ENCODE results near the gene GRIK4.

GRIK4 gene

DNA sequence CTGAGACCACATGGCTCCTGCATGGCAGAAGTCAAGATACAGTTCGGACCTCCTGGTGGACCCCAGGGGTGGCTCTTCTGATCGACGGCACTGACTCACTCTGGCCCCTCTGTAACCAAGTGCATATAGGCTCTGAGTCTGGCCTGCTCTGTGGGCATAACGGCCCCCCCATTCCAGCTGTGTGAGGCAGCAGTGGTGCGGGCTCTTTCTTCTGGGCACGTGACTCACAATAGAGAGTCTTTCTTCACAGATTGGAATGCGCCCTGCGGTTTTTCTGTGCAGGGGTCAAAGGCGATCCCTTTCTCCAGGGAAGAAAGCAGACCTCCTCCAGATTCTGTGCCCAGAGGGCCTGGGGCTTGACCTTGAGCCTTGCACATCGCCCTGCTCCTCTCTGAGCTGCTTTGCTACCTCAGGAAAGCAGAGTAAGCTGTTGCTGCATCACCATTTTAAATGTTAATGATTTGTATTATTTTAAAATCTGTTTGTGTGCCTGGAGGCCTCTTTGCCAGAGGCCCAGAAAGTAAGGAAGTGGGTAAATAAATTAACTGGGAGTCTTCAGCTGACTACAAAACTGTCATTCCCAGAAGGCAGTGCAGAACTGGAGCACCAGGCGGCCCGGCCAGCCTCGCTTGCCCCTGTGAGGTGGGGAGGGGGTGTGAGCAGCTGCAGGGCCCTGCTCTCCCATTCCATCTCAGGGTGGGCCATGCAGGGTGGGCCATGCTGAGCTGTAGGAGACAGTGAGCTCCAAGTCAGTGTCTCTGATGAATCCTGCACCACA, 199.0 kb downstream of the GRIK4 start:
- Histone ChIP-seq H3K4me1 (ENCODE audit: control insufficient read depth in 2 of 2, insufficient read depth in 2 of 2, low read length in 2 of 2) (peaks cover 0 to 2% of the 10 kb centered on the region in 2 donors), H3K27me3 (ENCODE audit: control insufficient read depth in 2 of 2, insufficient read depth in 2 of 2, low read length in 2 of 2) (no peaks in the 10 kb centered on the region), H3K9me3 (ENCODE audit: control insufficient read depth in 2 of 2, low read length in 2 of 2) (peaks cover 4 to 6% of the 10 kb centered on the region in 2 donors), H3K9ac (ENCODE audit: low read depth in 1 of 2, low read length in 2 of 2) (no peak overlapping the region), H3K27ac (ENCODE audit: low read depth in 2 of 2, low read length in 2 of 2) (no peak overlapping the region), H3K4me3 (ENCODE audit: low read length in 2 of 2) (no peak overlapping the region), H3K36me3 (ENCODE audit: control insufficient read depth in 2 of 2, insufficient read depth in 2 of 2, low read length in 2 of 2) (no peaks in the 10 kb centered on the region)

DNA sequence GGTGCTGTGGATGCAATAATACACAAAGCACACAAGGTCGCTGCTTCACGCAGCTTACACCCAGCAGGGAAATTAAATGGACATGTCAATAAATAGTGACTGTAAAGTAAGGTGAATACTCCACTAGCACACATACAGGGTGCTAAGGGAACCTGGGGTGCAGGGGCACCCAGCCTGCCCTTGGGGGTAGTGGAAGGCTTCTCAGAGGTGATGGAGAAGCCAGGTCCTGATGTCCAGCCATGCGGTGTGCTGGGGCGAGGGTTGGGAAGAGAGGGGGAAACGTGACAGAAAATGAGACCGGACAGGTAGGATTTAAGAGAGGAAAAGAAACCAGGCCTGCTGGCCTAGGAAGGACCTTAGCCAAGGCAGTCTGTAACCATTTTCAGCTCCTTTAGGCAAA, 200.5 kb downstream of the GRIK4 start:
- H3K9me3 ChIP-seq (ENCODE audit: control insufficient read depth in 2 of 2, low read length in 2 of 2) = peaks cover 4 to 6% of the 10 kb centered on the region in 2 donors

DNA sequence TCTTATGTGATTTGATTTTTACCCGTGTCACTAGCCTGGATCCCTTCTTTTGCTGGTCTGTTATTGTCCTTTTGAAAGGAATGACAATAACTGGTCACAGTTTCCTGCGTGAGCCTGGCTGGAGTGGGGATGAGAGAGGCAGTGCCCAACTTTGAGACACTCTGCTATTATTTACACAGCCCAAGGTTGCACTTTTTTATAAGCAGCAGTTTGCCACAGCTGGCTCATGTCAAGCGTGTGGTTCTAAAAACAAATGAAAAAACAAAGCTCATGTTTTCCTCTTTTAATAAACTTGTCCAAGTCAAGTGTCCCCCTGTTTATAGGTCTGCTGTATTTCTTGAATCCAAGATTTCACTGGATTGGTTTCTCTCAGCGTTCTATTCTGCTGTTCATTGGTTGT, 201.3 kb downstream of the GRIK4 start:
- Histone ChIP-seq H3K4me3 (ENCODE audit: low read length in 2 of 2) (no peak overlapping the region), H3K9ac (ENCODE audit: low read depth in 1 of 2, low read length in 2 of 2) (no peak overlapping the region), H3K27ac (ENCODE audit: low read depth in 2 of 2, low read length in 2 of 2) (no peak overlapping the region), H3K9me3 (ENCODE audit: control insufficient read depth in 2 of 2, low read length in 2 of 2) (peaks cover 0 to 2% of the 10 kb centered on the region in 2 donors), H3K27me3 (ENCODE audit: control insufficient read depth in 2 of 2, insufficient read depth in 2 of 2, low read length in 2 of 2) (peaks cover 0 to 3% of the 10 kb centered on the region in 2 donors), H3K4me1 (ENCODE audit: control insufficient read depth in 2 of 2, insufficient read depth in 2 of 2, low read length in 2 of 2) (peaks cover 0 to 2% of the 10 kb centered on the region in 2 donors), H3K36me3 (ENCODE audit: control insufficient read depth in 2 of 2, insufficient read depth in 2 of 2, low read length in 2 of 2) (no peaks in the 10 kb centered on the region)

More for the DNA sequence above, 200.5 kb downstream of the GRIK4 start:
- Histone ChIP-seq H3K4me1 (ENCODE audit: control insufficient read depth in 2 of 2, insufficient read depth in 2 of 2, low read length in 2 of 2) (peaks cover 0 to 2% of the 10 kb centered on the region in 2 donors), H3K9ac (ENCODE audit: low read depth in 1 of 2, low read length in 2 of 2) (no peak overlapping the region), H3K36me3 (ENCODE audit: control insufficient read depth in 2 of 2, insufficient read depth in 2 of 2, low read length in 2 of 2) (no peaks in the 10 kb centered on the region), H3K4me3 (ENCODE audit: low read length in 2 of 2) (no peak overlapping the region), H3K27me3 (ENCODE audit: control insufficient read depth in 2 of 2, insufficient read depth in 2 of 2, low read length in 2 of 2) (peaks cover 0 to 3% of the 10 kb centered on the region in 2 donors), H3K27ac (ENCODE audit: low read depth in 2 of 2, low read length in 2 of 2) (no peak overlapping the region)

DNA sequence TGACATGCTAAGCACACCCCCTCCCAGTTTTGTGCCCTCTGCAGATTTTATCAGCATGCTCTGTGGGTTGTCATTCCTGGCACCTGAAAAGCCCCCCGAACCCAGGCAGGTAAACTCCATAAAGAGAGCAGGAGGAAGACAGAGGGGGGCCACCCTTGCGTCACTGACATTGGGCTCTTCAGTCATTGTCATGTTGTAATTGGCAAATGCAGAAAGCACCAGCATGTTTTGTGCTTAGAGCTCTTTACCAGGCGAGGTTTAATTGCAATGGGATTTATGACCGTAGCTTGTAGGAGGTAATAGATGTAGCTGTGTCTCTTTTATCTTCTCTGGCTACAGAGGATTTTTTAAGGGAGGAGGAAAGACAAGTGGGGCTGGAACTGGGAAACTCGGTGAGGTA, 201.7 kb downstream of the GRIK4 start:
- H3K4me3 ChIP-seq (ENCODE audit: low read length in 2 of 2) = no peak overlapping the region
- H3K4me1 ChIP-seq (ENCODE audit: control insufficient read depth in 2 of 2, insufficient read depth in 2 of 2, low read length in 2 of 2) = peaks cover 0 to 2% of the 10 kb centered on the region in 2 donors
- no peak overlapping the region for H3K27ac ChIP-seq (ENCODE audit: low read depth in 2 of 2, low read length in 2 of 2)
- H3K9ac ChIP-seq (ENCODE audit: low read depth in 1 of 2, low read length in 2 of 2) = no peak overlapping the region
- H3K27me3 ChIP-seq (ENCODE audit: control insufficient read depth in 2 of 2, insufficient read depth in 2 of 2, low read length in 2 of 2) = peaks cover 0 to 3% of the 10 kb centered on the region in 2 donors
- H3K9me3 ChIP-seq (ENCODE audit: control insufficient read depth in 2 of 2, low read length in 2 of 2) = no peaks in the 10 kb centered on the region
- H3K36me3 ChIP-seq (ENCODE audit: control insufficient read depth in 2 of 2, insufficient read depth in 2 of 2, low read length in 2 of 2) = no peaks in the 10 kb centered on the region

DNA sequence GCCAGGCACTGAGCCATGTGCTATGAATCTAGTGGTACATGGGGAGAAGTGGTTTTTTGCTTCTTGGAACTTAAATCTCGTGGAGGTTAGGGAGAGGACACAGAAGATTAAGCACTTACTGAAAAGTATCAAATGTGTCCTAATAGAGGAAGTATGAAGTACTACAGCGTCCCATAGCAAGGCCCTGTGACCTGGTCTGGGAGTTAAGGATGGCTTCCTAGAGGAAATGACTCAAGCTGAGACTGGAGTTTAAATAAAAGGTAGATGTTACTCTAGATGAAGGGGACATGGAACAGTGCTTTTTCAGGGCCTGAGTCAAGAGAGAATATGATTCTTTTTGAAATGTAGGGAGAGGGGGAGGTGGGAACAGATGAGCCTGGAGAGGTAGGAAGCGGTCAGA, 202.9 kb downstream of the GRIK4 start:
- no peak overlapping the region for H3K4me3 ChIP-seq (ENCODE audit: low read length in 2 of 2)
- H3K36me3 ChIP-seq (ENCODE audit: control insufficient read depth in 2 of 2, insufficient read depth in 2 of 2, low read length in 2 of 2) = no peaks in the 10 kb centered on the region
- no peaks in the 10 kb centered on the region for H3K9me3 ChIP-seq (ENCODE audit: control insufficient read depth in 2 of 2, low read length in 2 of 2)
- peaks cover 0 to 3% of the 10 kb centered on the region in 2 donors for H3K27me3 ChIP-seq (ENCODE audit: control insufficient read depth in 2 of 2, insufficient read depth in 2 of 2, low read length in 2 of 2)
- H3K27ac ChIP-seq (ENCODE audit: low read depth in 2 of 2, low read length in 2 of 2) = no peak overlapping the region
- peaks cover 0 to 2% of the 10 kb centered on the region in 2 donors for H3K4me1 ChIP-seq (ENCODE audit: control insufficient read depth in 2 of 2, insufficient read depth in 2 of 2, low read length in 2 of 2)
- H3K9ac ChIP-seq (ENCODE audit: low read depth in 1 of 2, low read length in 2 of 2) = no peak overlapping the region

DNA sequence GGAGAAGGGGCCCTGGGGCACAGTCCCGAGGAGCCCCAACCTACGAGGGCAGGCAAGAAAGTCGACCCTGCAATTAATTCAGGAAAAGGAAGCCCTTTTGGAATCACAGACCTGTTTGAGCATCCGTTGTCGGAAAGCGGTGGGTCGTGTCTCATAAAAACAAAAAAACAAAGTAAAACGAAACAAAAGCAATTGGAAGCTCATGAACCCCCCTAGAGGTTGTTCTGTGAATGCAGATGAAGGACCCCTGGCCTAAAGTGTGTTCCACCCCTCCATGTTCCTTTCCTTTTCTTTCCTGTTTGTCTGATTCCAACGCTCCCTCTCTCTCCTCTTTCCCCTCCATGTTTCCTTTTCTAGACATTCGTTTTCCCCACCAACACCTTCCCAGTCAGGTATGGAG, 203.7 kb downstream of the GRIK4 start:
- H3K4me1 ChIP-seq (ENCODE audit: control insufficient read depth in 2 of 2, insufficient read depth in 2 of 2, low read length in 2 of 2) = peaks cover 0 to 2% of the 10 kb centered on the region in 2 donors
- H3K27ac ChIP-seq (ENCODE audit: low read depth in 2 of 2, low read length in 2 of 2) = no peak overlapping the region
- H3K27me3 ChIP-seq (ENCODE audit: control insufficient read depth in 2 of 2, insufficient read depth in 2 of 2, low read length in 2 of 2) = peaks cover 0 to 3% of the 10 kb centered on the region in 2 donors
- H3K36me3 ChIP-seq (ENCODE audit: control insufficient read depth in 2 of 2, insufficient read depth in 2 of 2, low read length in 2 of 2) = no peaks in the 10 kb centered on the region
- H3K9ac ChIP-seq (ENCODE audit: low read depth in 1 of 2, low read length in 2 of 2) = no peak overlapping the region
- peak overlapping the region in 1 of 2 donors; percentile 62 for H3K4me3 ChIP-seq (ENCODE audit: low read length in 2 of 2)
- H3K9me3 ChIP-seq (ENCODE audit: control insufficient read depth in 2 of 2, low read length in 2 of 2) = no peaks in the 10 kb centered on the region

DNA sequence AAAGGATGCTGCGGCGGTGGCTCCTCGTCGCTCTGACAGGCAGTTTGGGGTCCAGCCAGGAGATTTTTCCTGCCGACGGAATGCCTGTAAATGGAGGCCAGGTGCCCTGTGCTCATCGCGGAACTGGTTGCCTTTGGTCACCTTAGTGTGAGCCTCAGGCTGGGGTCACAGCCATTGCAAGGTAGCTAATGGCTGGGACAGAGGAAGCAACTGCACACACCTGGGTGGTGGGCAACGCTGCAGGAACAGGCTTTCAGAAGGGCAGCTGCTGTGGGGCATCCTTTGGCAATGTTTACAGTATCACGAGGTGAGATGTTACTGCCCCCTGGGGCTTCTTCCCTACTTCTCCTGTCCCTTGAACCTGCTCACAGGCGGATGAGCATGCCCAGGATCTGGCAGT, 205.5 kb downstream of the GRIK4 start:
- H3K36me3 ChIP-seq (ENCODE audit: control insufficient read depth in 2 of 2, insufficient read depth in 2 of 2, low read length in 2 of 2) = no peaks in the 10 kb centered on the region
- no peak overlapping the region for H3K27ac ChIP-seq (ENCODE audit: low read depth in 2 of 2, low read length in 2 of 2)
- no peaks in the 10 kb centered on the region for H3K9me3 ChIP-seq (ENCODE audit: control insufficient read depth in 2 of 2, low read length in 2 of 2)
- no peaks in the 10 kb centered on the region for H3K4me1 ChIP-seq (ENCODE audit: control insufficient read depth in 2 of 2, insufficient read depth in 2 of 2, low read length in 2 of 2)
- no peak overlapping the region for H3K4me3 ChIP-seq (ENCODE audit: low read length in 2 of 2)
- H3K9ac ChIP-seq (ENCODE audit: low read depth in 1 of 2, low read length in 2 of 2) = no peak overlapping the region
- peaks cover 0 to 3% of the 10 kb centered on the region in 2 donors for H3K27me3 ChIP-seq (ENCODE audit: control insufficient read depth in 2 of 2, insufficient read depth in 2 of 2, low read length in 2 of 2)

DNA sequence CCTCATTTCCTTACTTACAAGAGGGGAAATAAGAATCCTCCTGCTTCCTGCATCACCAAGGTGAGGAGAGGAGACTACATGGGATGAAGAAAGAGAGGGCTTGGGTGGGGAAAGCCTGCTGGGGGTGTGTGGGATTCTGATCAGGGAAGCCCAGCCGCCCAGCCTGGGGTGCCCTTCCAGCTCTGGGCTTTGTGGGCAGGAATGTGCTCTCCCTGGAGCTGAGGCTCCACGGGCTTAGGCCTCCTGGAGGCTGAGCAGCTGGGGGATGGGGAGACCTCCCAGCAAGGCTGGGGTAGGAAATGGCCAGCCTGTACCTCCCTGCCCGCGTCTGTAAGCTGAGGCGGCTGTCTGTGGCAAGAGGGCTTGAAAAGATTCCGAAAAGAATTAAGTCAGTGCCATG, 206.1 kb downstream of the GRIK4 start:
- Histone ChIP-seq H3K4me3 (ENCODE audit: low read length in 2 of 2) (no peak overlapping the region), H3K27me3 (ENCODE audit: control insufficient read depth in 2 of 2, insufficient read depth in 2 of 2, low read length in 2 of 2) (peaks cover 0 to 3% of the 10 kb centered on the region in 2 donors), H3K36me3 (ENCODE audit: control insufficient read depth in 2 of 2, insufficient read depth in 2 of 2, low read length in 2 of 2) (no peaks in the 10 kb centered on the region), H3K9me3 (ENCODE audit: control insufficient read depth in 2 of 2, low read length in 2 of 2) (no peaks in the 10 kb centered on the region), H3K9ac (ENCODE audit: low read depth in 1 of 2, low read length in 2 of 2) (no peak overlapping the region), H3K4me1 (ENCODE audit: control insufficient read depth in 2 of 2, insufficient read depth in 2 of 2, low read length in 2 of 2) (no peaks in the 10 kb centered on the region), H3K27ac (ENCODE audit: low read depth in 2 of 2, low read length in 2 of 2) (no peak overlapping the region)

DNA sequence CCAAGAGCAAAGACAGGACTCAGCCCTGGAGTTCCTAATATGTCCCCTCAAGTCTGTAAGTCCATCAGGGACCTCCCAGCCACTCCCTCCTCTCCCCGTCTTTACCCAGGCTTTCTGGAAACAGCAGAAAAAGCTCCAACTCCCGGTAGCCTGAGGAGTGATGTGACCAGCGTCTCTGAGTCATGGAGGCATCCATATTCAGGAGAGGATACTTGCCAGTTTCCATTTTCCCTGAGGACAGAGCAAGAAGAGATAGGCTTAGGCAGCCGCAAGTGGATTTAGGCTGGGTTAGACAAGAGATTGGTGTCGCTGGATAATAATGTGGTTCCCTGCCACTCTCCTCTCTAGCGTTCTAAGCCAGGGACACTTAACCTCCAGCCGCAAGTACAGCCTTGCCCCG, 206.6 kb downstream of the GRIK4 start:
- peaks cover 0 to 3% of the 10 kb centered on the region in 2 donors for H3K27me3 ChIP-seq (ENCODE audit: control insufficient read depth in 2 of 2, insufficient read depth in 2 of 2, low read length in 2 of 2)
- H3K9me3 ChIP-seq (ENCODE audit: control insufficient read depth in 2 of 2, low read length in 2 of 2) = no peaks in the 10 kb centered on the region
- H3K9ac ChIP-seq (ENCODE audit: low read depth in 1 of 2, low read length in 2 of 2) = no peak overlapping the region
- no peak overlapping the region for H3K27ac ChIP-seq (ENCODE audit: low read depth in 2 of 2, low read length in 2 of 2)
- H3K4me1 ChIP-seq (ENCODE audit: control insufficient read depth in 2 of 2, insufficient read depth in 2 of 2, low read length in 2 of 2) = no peaks in the 10 kb centered on the region
- no peaks in the 10 kb centered on the region for H3K36me3 ChIP-seq (ENCODE audit: control insufficient read depth in 2 of 2, insufficient read depth in 2 of 2, low read length in 2 of 2)
- H3K4me3 ChIP-seq (ENCODE audit: low read length in 2 of 2) = no peak overlapping the region

DNA sequence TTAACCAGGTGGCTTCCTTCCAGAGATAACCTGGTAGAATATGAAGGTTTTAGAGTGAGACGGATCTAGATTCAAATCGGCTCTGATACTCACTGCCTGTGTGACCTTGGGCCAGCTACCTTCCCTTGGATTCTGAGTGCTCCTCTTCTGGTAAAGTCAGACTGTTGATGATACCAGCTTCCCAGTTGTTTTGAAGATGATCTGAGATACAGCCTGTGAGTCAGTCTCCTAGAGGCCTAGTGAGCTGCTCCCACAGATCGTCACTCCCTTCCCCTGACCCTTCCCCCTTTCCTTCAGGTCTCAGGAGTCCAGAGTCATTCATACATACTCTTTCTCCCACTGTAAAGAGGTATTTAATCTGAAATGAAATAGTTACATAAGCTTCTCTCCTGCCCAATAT, 207.8 kb downstream of the GRIK4 start:
- Histone ChIP-seq H3K4me3 (ENCODE audit: low read length in 2 of 2) (no peak overlapping the region), H3K9ac (ENCODE audit: low read depth in 1 of 2, low read length in 2 of 2) (no peak overlapping the region)

More for the DNA sequence above, 207.8 kb downstream of the GRIK4 start:
- H3K36me3 ChIP-seq (ENCODE audit: control insufficient read depth in 2 of 2, insufficient read depth in 2 of 2, low read length in 2 of 2) = no peaks in the 10 kb centered on the region
- H3K27ac ChIP-seq (ENCODE audit: low read depth in 2 of 2, low read length in 2 of 2) = no peak overlapping the region
- H3K4me1 ChIP-seq (ENCODE audit: control insufficient read depth in 2 of 2, insufficient read depth in 2 of 2, low read length in 2 of 2) = no peaks in the 10 kb centered on the region
- peaks cover 0 to 3% of the 10 kb centered on the region in 2 donors for H3K27me3 ChIP-seq (ENCODE audit: control insufficient read depth in 2 of 2, insufficient read depth in 2 of 2, low read length in 2 of 2)
- no peaks in the 10 kb centered on the region for H3K9me3 ChIP-seq (ENCODE audit: control insufficient read depth in 2 of 2, low read length in 2 of 2)

Data from mucosa of rectum (tissue), 2 donors.